ENCODE measurements around the gene ATP2B2. TPM values are rescaled to one million over a fixed set of nuclear protein-coding genes. Genes with fewer than 3 reads are reported as not detected.
A peak's percentile ranks its signal among the peaks of the same experiment; 100 is the strongest.

ATP2B2 gene
- total and polyA plus RNA-seq, 2 donors (not counting 1 experiment from before 2014, with no cell fraction given) = not detected

DNA sequence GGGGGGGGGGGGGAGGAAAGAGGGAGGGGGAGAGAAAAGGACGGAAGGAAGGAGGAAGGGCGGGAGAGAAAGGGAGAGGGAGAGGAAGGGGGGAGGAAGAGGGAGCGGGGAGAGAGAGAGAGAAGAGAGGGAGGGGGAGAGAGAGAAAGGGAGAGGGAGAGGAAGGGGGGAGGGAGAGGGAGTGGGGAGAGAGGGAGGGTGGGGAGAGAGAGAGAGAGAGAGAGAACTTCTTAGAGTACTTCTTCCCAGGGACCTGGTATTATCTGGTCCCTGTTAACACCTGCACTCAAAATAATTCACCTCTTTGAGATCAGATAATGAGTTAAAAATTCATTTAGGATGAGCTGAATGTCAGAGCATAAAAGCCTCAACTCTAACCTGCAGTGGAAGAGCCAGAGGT, 185.6 kb downstream of the ATP2B2 start:
- peak overlapping the region; percentile 93 for H3K4me3 Mint-ChIP-seq
- Histone ChIP-seq H3K79me2 (ENCODE audit: control insufficient read depth, insufficient read depth, low read length) (peaks cover 27% of the 10 kb centered on the region), H3K9me3 (ENCODE audit: control extremely low read depth in 1 of 3, control insufficient read depth in 2 of 3, insufficient read depth in 1 of 3, low read length in 2 of 3) (no peaks in the 10 kb centered on the region), H3K4me1 (ENCODE audit: control insufficient read depth in 2 of 2, insufficient read depth in 2 of 2, low read length in 2 of 2) (peaks cover 11 to 21% of the 10 kb centered on the region in 2 donors), H3K36me3 (replicated peaks in 1 of 2; ENCODE audit: control extremely low read depth in 1 of 2, control insufficient read depth in 1 of 2, extremely low read depth in 1 of 2, insufficient read depth in 2 of 2, low read length in 1 of 2) (peaks cover 0 to 32% of the 10 kb centered on the region in 2 experiments), H3K27ac (ENCODE audit: low read length in 2 of 2) (no peak overlapping the region), H3K9ac (ENCODE audit: low read length) (peak overlapping the region; percentile 91), H3K27me3 (replicated peaks in 1 of 4; ENCODE audit: control extremely low read depth in 1 of 4, control insufficient read depth in 3 of 4, insufficient read depth in 4 of 4, low read length in 3 of 4) (no peaks in the 10 kb centered on the region), H3K4me3 (ENCODE audit: control extremely low read depth in 1 of 5, extremely low read depth in 1 of 5, insufficient read depth in 1 of 5, low read depth in 2 of 5, low read length in 4 of 5) (peak overlapping the region; percentile 76 to 99 (median 82)), H2AFZ (ENCODE audit: insufficient read depth, low read depth, low read length, poor library complexity, severe bottlenecking) (no peak overlapping the region), H3K4me2 (replicated peaks; ENCODE audit: low read depth, low read length, poor library complexity, severe bottlenecking) (peak overlapping the region; percentile 79), H4K20me1 (ENCODE audit: control insufficient read depth, insufficient read depth, low read length, poor library complexity, severe bottlenecking) (peaks cover 8% of the 10 kb centered on the region)
- DNase-seq = no peak
- peak overlapping the region; percentile 6 for H3K27ac Mint-ChIP-seq
- H3K27me3 Mint-ChIP-seq = no peaks in the 10 kb centered on the region
- 63% methylated on average over 3 of the region's 3 CpGs for WGBS (ENCODE audit: insufficient coverage)
- H3K4me1 Mint-ChIP-seq = peaks cover 26% of the 10 kb centered on the region
- H3K9me3 Mint-ChIP-seq (ENCODE audit: insufficient read depth) = no peaks in the 10 kb centered on the region
- intact Hi-C loops (cut with micrococcal nuclease) = loop anchor here (2.0 to 5.0 kb wide), 5 partner anchors 71 to 478 kb away; partner anchors contain the start of genes CRELD1, JAGN1 and RPUSD3
- CTCF ChIA-PET = interaction anchor here (0.6 to 3.0 kb wide), 3 partner anchors 205 to 419 kb away, joined by 3 to 15 read pairs (median 14); partner anchors contain the start of gene CRELD1
- POLR2A ChIA-PET = interaction anchor here (0.6 to 1.5 kb wide), 2 partner anchors 72 to 430 kb away, joined by 3 to 6 read pairs; partner anchors contain the start of gene TATDN2
- no peak for ATAC-seq (ENCODE audit: low read depth)
- TF ChIP-seq, protein P1, sequence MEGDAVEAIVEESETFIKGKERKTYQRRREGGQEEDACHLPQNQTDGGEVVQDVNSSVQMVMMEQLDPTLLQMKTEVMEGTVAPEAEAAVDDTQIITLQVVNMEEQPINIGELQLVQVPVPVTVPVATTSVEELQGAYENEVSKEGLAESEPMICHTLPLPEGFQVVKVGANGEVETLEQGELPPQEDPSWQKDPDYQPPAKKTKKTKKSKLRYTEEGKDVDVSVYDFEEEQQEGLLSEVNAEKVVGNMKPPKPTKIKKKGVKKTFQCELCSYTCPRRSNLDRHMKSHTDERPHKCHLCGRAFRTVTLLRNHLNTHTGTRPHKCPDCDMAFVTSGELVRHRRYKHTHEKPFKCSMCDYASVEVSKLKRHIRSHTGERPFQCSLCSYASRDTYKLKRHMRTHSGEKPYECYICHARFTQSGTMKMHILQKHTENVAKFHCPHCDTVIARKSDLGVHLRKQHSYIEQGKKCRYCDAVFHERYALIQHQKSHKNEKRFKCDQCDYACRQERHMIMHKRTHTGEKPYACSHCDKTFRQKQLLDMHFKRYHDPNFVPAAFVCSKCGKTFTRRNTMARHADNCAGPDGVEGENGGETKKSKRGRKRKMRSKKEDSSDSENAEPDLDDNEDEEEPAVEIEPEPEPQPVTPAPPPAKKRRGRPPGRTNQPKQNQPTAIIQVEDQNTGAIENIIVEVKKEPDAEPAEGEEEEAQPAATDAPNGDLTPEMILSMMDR (IDR thresholded peaks at IDR 0.05) = no peak
- no peak for TF ChIP-seq EZH2 (IDR thresholded peaks at IDR 0.05; ENCODE audit: borderline replicate concordance, insufficient read depth, low read depth, low read length, poor library complexity, severe bottlenecking)

DNA sequence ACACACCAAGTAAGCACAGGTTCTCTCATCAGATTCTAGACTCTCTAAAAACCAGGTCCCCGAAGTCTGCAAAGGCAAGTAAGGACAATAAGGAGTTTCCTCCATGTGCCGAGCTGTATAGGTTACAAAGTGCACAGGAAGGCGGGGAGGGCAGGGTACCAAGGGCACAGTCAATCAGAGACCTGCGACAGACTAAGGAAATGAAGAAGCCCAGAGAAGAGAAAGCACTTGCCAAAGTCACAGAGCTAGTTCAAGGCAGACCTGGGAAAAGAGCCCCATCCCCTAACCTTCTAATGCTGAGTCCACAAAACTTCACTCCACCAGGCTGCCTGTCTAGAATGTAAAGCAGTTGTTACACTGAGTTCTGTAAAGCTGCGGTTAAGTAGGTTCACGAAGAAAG, 186.1 kb downstream of the ATP2B2 start:
- peak overlapping the region; percentile 79 for H3K4me2 ChIP-seq (replicated peaks; ENCODE audit: low read depth, low read length, poor library complexity, severe bottlenecking)
- no peak overlapping the region for H3K27ac ChIP-seq (ENCODE audit: low read length in 2 of 2)
- H3K9me3 ChIP-seq (ENCODE audit: control extremely low read depth in 1 of 3, control insufficient read depth in 2 of 3, insufficient read depth in 1 of 3, low read length in 2 of 3) = no peaks in the 10 kb centered on the region
- peaks cover 27% of the 10 kb centered on the region for H3K79me2 ChIP-seq (ENCODE audit: control insufficient read depth, insufficient read depth, low read length)
- H3K27ac Mint-ChIP-seq = peak overlapping the region; percentile 59
- intact Hi-C loops (cut with micrococcal nuclease) = no loop called here
- ChIA-PET POLR2A (no interaction called here), CTCF (interaction anchor here (0.6 kb wide), 1 partner anchor 204 kb away, joined by 3 read pairs; no protein-coding TSS in a partner anchor)
- no peak overlapping the region for H2AFZ ChIP-seq (ENCODE audit: insufficient read depth, low read depth, low read length, poor library complexity, severe bottlenecking)
- H3K9me3 Mint-ChIP-seq (ENCODE audit: insufficient read depth) = no peaks in the 10 kb centered on the region
- peak overlapping the region; percentile 74 for H3K4me3 Mint-ChIP-seq
- DNase-seq (no peak), ATAC-seq (ENCODE audit: low read depth) (no peak)
- WGBS (ENCODE audit: insufficient coverage) = 75% methylated on average over 4 of the region's 6 CpGs
- H3K4me3 ChIP-seq (ENCODE audit: control extremely low read depth in 1 of 5, extremely low read depth in 1 of 5, insufficient read depth in 1 of 5, low read depth in 2 of 5, low read length in 4 of 5) = no peak overlapping the region
- H3K4me1 Mint-ChIP-seq = peaks cover 28% of the 10 kb centered on the region
- H3K9ac ChIP-seq (ENCODE audit: low read length) = no peak overlapping the region
- H3K27me3 ChIP-seq (replicated peaks in 1 of 4; ENCODE audit: control extremely low read depth in 1 of 4, control insufficient read depth in 3 of 4, insufficient read depth in 4 of 4, low read length in 3 of 4) = no peaks in the 10 kb centered on the region
- peaks cover 11 to 21% of the 10 kb centered on the region in 2 donors for H3K4me1 ChIP-seq (ENCODE audit: control insufficient read depth in 2 of 2, insufficient read depth in 2 of 2, low read length in 2 of 2)
- H3K27me3 Mint-ChIP-seq = no peaks in the 10 kb centered on the region
- peaks cover 3 to 37% of the 10 kb centered on the region in 2 experiments for H3K36me3 ChIP-seq (replicated peaks in 1 of 2; ENCODE audit: control extremely low read depth in 1 of 2, control insufficient read depth in 1 of 2, extremely low read depth in 1 of 2, insufficient read depth in 2 of 2, low read length in 1 of 2)
- peaks cover 8% of the 10 kb centered on the region for H4K20me1 ChIP-seq (ENCODE audit: control insufficient read depth, insufficient read depth, low read length, poor library complexity, severe bottlenecking)
- TF ChIP-seq EZH2 (IDR thresholded peaks at IDR 0.05; ENCODE audit: borderline replicate concordance, insufficient read depth, low read depth, low read length, poor library complexity, severe bottlenecking) = no peak
- TF ChIP-seq, protein P1 (IDR thresholded peaks at IDR 0.05) = no peak

Measured in B cell (primary cell).